GM12875 (cell line): ENCODE data around the gene COG2.
"Not testable (repeated sequence)": the region's sequence is repeated elsewhere in the genome, so short reads cannot be mapped to it uniquely, and the experiment has no call there.

ENCODE experiments used
- H3K4me3 ChIP-seq: one replicate; pipeline ENCODE4 v1.5.1; 2011; ENCODE audit warnings: low read depth, low read length, control low read depth
- TF ChIP-seq, protein P1 (sequence below): IDR thresholded peaks from 2 replicates; pipeline ENCODE4 v1.5.1; 2011; ENCODE audit warnings: low read depth, mild to moderate bottlenecking, control low read depth, inconsistent platforms, low read length, moderate library complexity, borderline replicate concordance; ENCODE audit not compliant: insufficient read depth

The COG2 gene

GRCh38 chr1:230713547-230713914 is 71.2 kb downstream of the COG2 start:
- TF ChIP-seq, protein P1, sequence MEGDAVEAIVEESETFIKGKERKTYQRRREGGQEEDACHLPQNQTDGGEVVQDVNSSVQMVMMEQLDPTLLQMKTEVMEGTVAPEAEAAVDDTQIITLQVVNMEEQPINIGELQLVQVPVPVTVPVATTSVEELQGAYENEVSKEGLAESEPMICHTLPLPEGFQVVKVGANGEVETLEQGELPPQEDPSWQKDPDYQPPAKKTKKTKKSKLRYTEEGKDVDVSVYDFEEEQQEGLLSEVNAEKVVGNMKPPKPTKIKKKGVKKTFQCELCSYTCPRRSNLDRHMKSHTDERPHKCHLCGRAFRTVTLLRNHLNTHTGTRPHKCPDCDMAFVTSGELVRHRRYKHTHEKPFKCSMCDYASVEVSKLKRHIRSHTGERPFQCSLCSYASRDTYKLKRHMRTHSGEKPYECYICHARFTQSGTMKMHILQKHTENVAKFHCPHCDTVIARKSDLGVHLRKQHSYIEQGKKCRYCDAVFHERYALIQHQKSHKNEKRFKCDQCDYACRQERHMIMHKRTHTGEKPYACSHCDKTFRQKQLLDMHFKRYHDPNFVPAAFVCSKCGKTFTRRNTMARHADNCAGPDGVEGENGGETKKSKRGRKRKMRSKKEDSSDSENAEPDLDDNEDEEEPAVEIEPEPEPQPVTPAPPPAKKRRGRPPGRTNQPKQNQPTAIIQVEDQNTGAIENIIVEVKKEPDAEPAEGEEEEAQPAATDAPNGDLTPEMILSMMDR: no peak
- H3K4me3 ChIP-seq: no peak overlapping the region

- H3K4me3 ChIP-seq: no peak within 1 kb of the TSS
- TF ChIP-seq, protein P1: no peak
These were observed 71.9 kb downstream of the COG2 start, which contains the start of gene AGT for GRCh38 chr1:230713915-230714764. AGT (minus strand) TSS chr1:230714122; CDS start chr1:230710823, 3,299 bp downstream.

DNA sequence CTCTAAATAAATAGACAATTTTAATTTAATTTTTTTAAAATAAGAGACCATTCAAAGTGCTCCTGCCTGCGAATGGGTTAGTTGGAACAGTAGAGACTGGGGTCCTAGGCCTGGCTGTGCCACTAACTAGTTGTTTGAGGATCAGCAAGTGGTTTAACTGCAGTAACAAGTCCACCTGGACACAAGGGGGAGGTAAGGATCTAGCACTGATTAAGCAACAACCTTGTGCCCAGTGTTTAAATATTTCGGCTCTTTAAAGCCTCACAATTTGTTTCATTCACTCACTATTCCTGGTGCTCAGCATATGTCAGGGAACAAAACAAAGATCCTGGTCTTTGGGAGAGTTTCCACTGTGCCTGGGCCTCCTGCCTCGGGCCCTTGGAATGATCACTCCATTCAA is 73.2 kb downstream of the COG2 start:
- TF ChIP-seq, protein P1: no peak
- H3K4me3 ChIP-seq: no peak overlapping the region

DNA sequence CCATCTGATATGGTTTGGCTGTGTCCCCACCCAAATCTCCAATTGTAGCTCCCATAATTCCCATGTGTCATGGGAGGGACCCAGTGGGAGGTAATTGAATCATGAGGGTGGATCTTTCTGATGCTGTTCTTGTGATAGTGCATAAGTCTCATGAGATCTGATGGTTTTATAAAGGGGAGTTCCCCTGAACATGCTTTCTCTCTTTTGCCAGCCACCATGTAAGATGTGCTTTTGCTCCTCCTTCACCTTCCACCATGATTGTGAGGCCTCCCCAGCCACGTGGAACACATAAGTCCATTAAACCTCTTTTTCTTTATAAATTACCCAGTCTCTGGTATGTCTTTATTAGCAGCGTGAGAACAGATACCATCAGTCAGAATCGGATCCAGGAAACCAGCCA is 74.2 kb downstream of the COG2 start:
- H3K4me3 ChIP-seq: not testable (repeated sequence)

- TF ChIP-seq, protein P1: no peak
- no peak overlapping the region for H3K4me3 ChIP-seq
These were observed 75.0 kb downstream of the COG2 start for GRCh38 chr1:230717251-230717650.

DNA sequence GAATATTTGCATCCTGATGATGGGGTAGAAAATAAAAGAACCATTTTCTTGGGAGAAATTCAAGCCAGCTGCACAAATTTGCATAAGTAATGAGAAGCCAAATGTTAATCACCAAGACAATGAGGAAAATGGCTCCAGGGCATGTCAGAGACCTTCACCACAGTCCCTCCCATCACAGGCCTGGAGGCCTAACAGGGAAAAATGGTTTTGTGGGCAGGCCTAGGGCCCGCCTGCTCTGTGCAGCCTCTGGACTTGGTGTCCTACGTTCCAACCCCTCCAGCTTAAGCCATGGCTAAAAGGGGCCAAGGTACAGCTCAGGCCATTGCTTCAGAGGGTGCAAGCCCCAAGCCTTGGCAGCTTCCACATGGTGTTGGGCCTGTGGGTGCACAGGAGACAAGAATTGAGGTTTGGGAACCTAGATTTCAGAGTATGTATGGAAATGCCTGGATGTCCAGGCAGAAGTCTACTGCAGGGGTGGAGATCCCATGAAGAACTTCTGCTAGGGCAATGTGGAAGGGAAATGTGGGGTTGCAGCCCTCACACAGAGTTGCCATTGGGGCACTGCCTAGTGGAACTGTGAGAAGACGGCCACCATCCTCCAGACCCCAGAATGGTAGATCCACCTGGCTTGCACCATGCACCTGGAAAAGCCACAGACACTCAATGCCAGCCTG is 79.7 kb downstream of the COG2 start:
- H3K4me3 ChIP-seq: not testable (repeated sequence)

- H3K4me3 ChIP-seq: no peak overlapping the region
- TF ChIP-seq, protein P1: no peak
These were observed 83.2 kb downstream of the COG2 start for GRCh38 chr1:230725256-230726012.
